Hematopoietic multipotent progenitor cell (in vitro differentiated cells): ENCODE results near the gene PRKCB. TPM values are rescaled to one million over a fixed set of nuclear protein-coding genes. Genes with fewer than 3 reads are reported as not detected.
"Not testable (repeated sequence)": the region's sequence is repeated elsewhere in the genome, so short reads cannot be mapped to it uniquely, and the experiment has no call there.

Source experiments
- DNase-seq, 3 donors: peaks; one replicate each; pipeline ENCODE4 v3.0.0-alpha.2; 2011 to 2015; ENCODE audit warnings: low read depth in 2 of 3, low spot score in 2 of 3
- total RNA-seq: library from RNA; depleted of rRNA; stranded (reverse); fragments of >200 nt; gene quantifications from one replicate; pipeline ENCODE4 v1.2.3, GENCODE V29; 2012

PRKCB gene
- total RNA-seq, 1 donor = 71.6 TPM

DNA sequence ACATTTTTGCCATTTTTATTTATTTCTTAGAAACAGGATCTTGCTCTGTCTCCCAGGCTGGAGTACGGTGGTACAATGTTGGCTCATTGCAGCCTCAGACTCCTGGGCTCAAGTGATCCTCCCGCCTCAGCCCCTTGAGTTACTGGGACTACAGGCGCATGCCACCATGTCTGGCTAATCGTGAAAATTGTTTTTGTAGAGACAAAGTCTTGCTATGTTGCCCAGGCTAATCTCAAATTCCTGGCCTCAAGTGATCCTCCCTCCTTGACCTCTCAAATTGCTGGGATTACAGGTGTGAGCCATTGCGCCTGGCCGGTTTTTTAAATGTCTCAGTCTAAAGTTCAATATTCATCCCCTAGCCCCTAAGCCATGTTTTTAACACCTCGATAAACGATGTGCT lies 237.5 kb downstream of the PRKCB start:
- DNase-seq = no peak

GRCh38 chr16:24074574-24074973 lies 238.8 kb downstream of the PRKCB start:
- DNase-seq = no peak

- no peak for DNase-seq
Observed at GRCh38 chr16:24075302-24075701, 239.5 kb downstream of the PRKCB start.

DNA sequence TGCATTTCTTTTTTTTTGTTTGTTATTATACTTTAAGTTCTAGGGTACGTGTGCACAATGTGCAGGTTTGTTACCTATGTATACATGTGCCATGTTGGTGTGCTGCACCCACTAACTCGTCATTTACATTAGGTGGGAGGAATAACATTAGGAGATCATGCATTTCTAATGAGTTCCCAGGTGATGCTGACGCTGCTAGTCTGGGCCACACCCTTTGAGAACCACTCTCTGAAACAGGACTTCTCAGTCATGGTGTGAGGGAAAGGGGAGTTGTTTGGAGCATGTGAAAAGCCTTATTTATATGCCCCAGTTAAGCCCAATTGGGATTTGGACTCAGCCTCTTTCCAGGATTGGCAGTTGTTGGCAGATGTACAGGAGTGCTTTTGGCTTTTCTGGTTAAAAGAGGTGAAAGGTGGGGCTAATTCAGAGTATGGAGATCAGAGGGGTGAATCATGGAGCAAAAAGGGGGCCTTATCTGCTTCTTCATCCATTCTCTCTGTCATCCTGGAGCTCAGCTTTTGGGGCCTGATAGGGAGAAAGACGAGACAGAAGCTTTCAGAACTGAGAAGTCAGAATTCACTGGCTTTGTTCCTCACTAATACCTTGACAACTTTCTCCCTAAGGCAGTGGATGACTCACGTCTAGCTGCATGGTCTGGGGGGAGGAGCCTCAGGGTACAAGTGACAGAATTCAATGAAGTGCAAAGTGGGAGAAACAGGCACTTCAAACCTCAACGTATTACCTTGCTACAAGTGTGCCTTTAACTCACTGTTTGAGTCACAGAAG lies 240.3 kb downstream of the PRKCB start:
- DNase-seq = no peak

DNA sequence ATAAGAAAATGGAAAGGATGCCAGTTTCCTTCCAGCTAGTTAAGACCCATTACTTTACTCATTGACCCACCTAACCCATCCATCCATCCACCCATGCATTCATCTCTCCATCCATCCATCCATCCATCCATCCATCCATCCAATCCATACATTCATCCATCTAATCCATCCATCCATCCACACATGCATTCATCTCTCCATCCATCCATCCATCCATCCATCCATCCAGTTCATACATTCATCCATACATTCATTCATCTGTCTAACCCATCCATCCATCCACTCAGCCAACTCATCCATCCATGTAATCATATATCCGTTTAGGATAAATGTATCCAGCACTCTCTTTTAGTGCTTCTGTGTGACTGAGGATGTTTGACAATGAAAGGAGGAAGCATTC lies 241.5 kb downstream of the PRKCB start:
- no peak for DNase-seq

DNA sequence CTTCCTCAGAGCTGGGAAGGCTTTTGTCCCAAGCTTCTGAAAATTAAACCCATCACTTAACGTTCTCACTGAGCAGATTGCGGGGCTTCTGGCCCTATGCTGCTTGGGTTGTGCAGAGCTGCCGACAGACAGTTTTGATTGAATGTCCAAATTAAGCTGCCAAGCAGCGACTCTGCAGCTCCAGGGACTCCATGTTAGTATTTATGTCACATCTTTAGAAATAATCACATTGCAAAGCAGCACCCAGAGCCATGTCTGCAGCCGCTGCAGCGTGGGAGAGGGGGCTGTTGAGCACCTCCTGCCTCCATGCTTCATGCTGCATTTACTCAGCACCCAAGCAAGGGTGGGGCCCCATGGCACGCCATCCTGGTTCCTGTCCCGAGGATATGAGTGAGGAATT lies 242.2 kb downstream of the PRKCB start:
- DNase-seq = no peak

- DNase-seq = no peak
Observed at GRCh38 chr16:24085666-24086065, 249.9 kb downstream of the PRKCB start.

DNA sequence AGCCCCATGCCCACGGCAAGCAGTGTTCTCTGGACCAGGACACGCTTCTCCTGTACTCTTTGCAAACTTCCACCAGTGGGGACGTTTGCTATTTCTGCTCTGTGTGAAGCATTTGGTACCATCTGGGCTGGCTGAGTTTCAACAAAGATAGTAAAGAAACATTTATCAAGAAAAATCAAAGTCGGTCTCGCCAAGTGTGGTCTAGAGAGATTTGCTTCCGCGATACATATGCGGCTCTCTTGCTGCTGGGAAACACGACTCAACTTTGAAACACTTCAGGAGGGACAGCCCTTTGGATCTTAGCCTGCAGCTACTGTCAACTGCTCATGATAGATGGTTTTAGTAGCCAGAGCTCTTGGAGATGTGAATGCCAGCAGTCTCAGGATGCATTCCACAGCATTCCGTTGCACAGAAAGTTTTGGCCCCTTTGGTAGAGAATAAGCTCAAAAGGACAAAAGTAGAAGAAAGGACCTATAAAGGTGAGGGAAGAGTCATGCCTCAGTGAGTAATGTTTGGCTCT lies 252.2 kb downstream of the PRKCB start:
- no peak for DNase-seq

DNA sequence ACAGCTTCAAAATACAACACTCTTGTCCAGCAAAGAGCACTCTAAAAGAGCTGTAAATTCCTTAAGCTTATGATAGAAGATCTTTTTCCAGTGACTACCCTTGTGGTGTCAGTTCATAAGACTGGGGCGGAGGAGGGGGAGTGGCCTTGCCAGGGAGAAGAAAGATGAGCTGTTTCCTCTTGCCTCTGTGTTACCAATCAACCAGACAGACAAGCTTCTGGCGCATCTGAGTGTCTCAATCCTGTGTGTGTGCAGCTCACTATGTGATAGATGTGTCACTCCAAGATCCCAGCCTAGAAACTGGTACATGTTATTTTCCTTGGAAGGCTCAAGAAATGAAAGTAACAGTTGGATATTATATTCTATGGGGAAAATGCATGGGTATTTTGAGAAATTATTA lies 253.0 kb downstream of the PRKCB start:
- no peak for DNase-seq

DNA sequence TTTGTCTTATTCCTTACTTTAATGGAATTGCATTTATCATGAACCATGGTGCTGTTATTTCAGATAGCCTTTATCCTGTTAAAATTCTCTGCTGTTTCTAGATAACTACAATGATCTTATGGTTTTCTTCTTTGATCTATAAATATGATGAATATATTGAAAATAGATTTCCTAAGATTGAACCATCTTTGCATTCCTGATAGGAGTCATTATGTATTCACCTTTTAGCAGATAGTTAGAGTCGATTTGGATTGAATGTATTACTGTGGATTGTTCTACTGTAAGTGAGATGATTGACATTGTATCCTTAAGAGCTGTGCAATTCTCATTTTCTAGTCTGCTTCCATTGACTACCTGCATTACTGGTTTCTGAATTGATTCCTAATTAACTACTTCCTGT lies 255.3 kb downstream of the PRKCB start:
- no peak for DNase-seq

- no peak for DNase-seq
Observed at GRCh38 chr16:24093049-24093448, 257.3 kb downstream of the PRKCB start.

- DNase-seq = no peak
Observed at GRCh38 chr16:24094660-24095059, 258.9 kb downstream of the PRKCB start.

- no peak for DNase-seq
Observed at GRCh38 chr16:24098896-24099295, 263.1 kb downstream of the PRKCB start.

DNA sequence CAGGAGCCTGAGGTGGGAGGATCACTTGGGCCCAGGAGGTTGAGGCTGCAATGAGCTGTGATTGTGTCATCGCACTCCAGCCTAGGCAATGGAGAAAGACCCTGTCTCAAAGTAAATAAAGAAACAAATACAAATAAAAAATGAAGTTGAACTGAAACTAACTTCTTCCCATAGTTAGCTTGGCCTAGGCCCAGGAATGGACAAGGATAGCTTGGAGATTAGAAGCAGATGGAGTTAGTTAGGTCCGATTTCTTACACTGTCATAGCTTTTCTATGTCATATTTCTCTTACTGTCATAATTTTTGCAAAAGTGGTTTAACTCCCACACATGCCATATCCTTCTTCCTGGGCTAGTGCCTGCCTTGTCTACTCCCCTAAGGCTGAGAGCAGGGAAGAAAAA lies 265.6 kb downstream of the PRKCB start:
- no peak for DNase-seq

DNA sequence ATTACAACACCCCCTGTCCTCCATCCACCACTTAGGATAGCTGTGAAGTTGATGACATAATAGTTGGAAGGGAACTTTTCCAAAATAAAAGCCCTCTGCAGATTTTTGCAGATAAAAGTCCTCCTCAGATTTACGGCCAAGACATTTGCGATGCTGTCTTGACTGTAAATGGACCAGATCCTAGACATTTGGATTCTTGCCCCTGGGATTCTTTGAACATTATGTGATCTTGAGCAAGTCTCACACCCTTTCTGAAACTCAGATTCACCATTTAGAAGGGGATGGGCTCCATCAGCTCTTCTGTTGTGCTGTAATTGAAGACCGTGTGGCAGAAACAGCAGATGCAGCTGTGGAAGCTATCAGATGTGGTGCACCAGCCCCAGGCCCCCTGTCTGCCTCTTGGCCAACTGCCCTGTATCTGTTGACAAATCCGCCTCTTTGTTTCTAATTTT lies 266.5 kb downstream of the PRKCB start:
- peak in 1 of 3 donors; percentile 1 for DNase-seq

GRCh38 chr16:24105471-24105870 lies 269.7 kb downstream of the PRKCB start:
- not testable (repeated sequence) for DNase-seq

DNA sequence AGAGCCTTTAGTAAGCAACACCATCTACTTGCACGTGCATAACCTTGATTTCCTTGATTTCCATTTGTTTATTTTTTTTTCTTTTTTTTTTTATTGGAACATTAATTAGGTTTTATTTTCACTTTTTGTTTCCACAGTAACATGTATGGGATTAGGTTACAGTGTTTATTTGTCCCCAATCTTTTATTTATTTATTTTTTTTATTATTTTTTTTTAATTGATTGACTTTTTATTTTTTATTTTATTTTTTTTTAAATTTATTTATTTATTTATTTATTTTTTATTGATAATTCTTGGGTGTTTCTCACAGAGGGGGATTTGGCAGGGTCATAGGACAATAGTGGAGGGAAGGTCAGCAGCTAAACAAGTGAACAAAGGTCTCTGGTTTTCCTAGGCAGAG lies 272.3 kb downstream of the PRKCB start:
- DNase-seq = not testable (repeated sequence)

- no peak for DNase-seq
Observed at GRCh38 chr16:24111724-24112302, 276.0 kb downstream of the PRKCB start.

- no peak for DNase-seq
Observed at GRCh38 chr16:24113115-24113745, 277.4 kb downstream of the PRKCB start.

GRCh38 chr16:24114876-24115275 lies 279.1 kb downstream of the PRKCB start:
- DNase-seq = no peak

GRCh38 chr16:24116046-24116776 lies 280.4 kb downstream of the PRKCB start:
- no peak for DNase-seq
